A673 (cell line): ENCODE data around the gene TRMT61A.

Source experiments
- CTCF ChIP-seq: fragments of 300-800, 200-600 bp; sonication (generic); conservative IDR thresholded peaks from 2 replicates; pipeline ENCODE4 v1.5.1; 2017; ENCODE audit warnings: low read depth, mild to moderate bottlenecking, antibody characterized with exemption, low read length, moderate library complexity, mixed read lengths
- EZH2 ChIP-seq: fragments of 200-600 bp; sonication (generic); IDR thresholded peaks from 2 replicates; pipeline ENCODE4 v1.6.1; 2017; ENCODE audit warnings: borderline replicate concordance, low read depth, mild to moderate bottlenecking, mixed read lengths, antibody characterized with exemption, low read length; ENCODE audit not compliant: poor library complexity, severe bottlenecking

- TF ChIP-seq CTCF (no peak), EZH2 (no peak)
Measured at GRCh38 chr14:103578401-103579075, 49.5 kb downstream of the TRMT61A start.
